Neural progenitor cell (in vitro differentiated cells): Measurements from ENCODE around the gene CAST. TPM values are rescaled to one million over a fixed set of nuclear protein-coding genes. Genes with fewer than 3 reads are reported as not detected.

Source experiments
- DNase-seq: peaks from one replicate; pipeline ENCODE4 v3.0.0-alpha.2; 2016; ENCODE audit warnings: low spot score
- H2AFZ ChIP-seq: fragments of 200-600 bp; sonication (generic); replicated peaks from 2 replicates; pipeline ENCODE4 v1.6.1; 2016; ENCODE audit warnings: antibody characterized with exemption
- H3F3A ChIP-seq: fragments of 200-600 bp; sonication (generic); 2 replicates; pipeline ENCODE4 v1.6.1; 2016; ENCODE audit warnings: antibody characterized with exemption, low read depth
- H3K27ac ChIP-seq: fragments of 200-600 bp; sonication (generic); 2 replicates; pipeline ENCODE4 v1.5.1; 2016; ENCODE audit warnings: mild to moderate bottlenecking
- H3K27me3 ChIP-seq: fragments of 200-600 bp; sonication (generic); 2 replicates; pipeline ENCODE4 v1.6.1; 2016; ENCODE audit warnings: mild to moderate bottlenecking, moderate library complexity
- H3K36me3 ChIP-seq: fragments of 200-600 bp; sonication (generic); 2 replicates; pipeline ENCODE4 v1.5.1; 2016
- H3K4me1 ChIP-seq: fragments of 200-600 bp; sonication (generic); 2 replicates; pipeline ENCODE4 v1.6.1; 2016; ENCODE audit warnings: mixed run types
- H3K4me2 ChIP-seq: fragments of 200-600 bp; sonication (generic); 2 replicates; pipeline ENCODE4 v1.6.1; 2016
- H3K4me3 ChIP-seq: fragments of 200-600 bp; sonication (generic); 2 replicates; pipeline ENCODE4 v1.5.1; 2016
- H3K79me2 ChIP-seq: fragments of 200-600 bp; sonication (generic); 2 replicates; pipeline ENCODE4 v1.6.1; 2016; ENCODE audit warnings: low read depth
- H3K9ac ChIP-seq: fragments of 200-600 bp; sonication (generic); 2 replicates; pipeline ENCODE4 v1.6.1; 2016
- H3K9me3 ChIP-seq: fragments of 200-600 bp; sonication (generic); 2 replicates; pipeline ENCODE4 v1.5.1; 2016; ENCODE audit warnings: low read depth
- H4K20me1 ChIP-seq: fragments of 200-600 bp; sonication (generic); 2 replicates; pipeline ENCODE4 v1.6.1; 2016; ENCODE audit warnings: low read depth
- H3K27ac Mint-ChIP-seq: 3 replicates; pipeline ENCODE4 v1.8.0; 2021; ENCODE audit warnings: mixed read lengths
- H3K27me3 Mint-ChIP-seq: 2 replicates; pipeline ENCODE4 v1.8.0; 2022; ENCODE audit warnings: low read depth, mild to moderate bottlenecking, inconsistent platforms, moderate library complexity, mixed read lengths; ENCODE audit not compliant: insufficient read depth
- H3K36me3 Mint-ChIP-seq: 3 replicates; pipeline ENCODE4 v1.8.0; 2021; ENCODE audit warnings: mixed read lengths
- H3K4me1 Mint-ChIP-seq: 3 replicates; pipeline ENCODE4 v1.8.0; 2021; ENCODE audit warnings: mixed read lengths
- H3K4me3 Mint-ChIP-seq: 3 replicates; pipeline ENCODE4 v1.8.0; 2021; ENCODE audit warnings: mild to moderate bottlenecking, moderate library complexity, mixed read lengths
- H3K9me3 Mint-ChIP-seq: 3 replicates; pipeline ENCODE4 v1.8.0; 2020; ENCODE audit warnings: mixed read lengths
- CTCF ChIP-seq: fragments of 200-600 bp; sonication (generic); IDR thresholded peaks from 2 replicates; pipeline ENCODE4 v1.5.1; 2017; ENCODE audit warnings: antibody characterized with exemption, mild to moderate bottlenecking
- EZH2 ChIP-seq: fragments of 200-600 bp; sonication (generic); IDR thresholded peaks from 2 replicates; pipeline ENCODE4 v1.6.1; 2017; ENCODE audit warnings: antibody characterized with exemption, mild to moderate bottlenecking, moderate library complexity
- EZH2phosphoT487 ChIP-seq: fragments of 200-600 bp; sonication (generic); IDR thresholded peaks from 2 replicates; pipeline ENCODE4 v1.6.1; 2017; ENCODE audit warnings: antibody characterized with exemption
- total RNA-seq: library from RNA; depleted of rRNA; stranded (reverse); fragments of >200 nt; gene quantifications from 2 replicates; pipeline ENCODE4 v1.2.3, GENCODE V29; 2015; ENCODE audit warnings: low replicate concordance

CAST gene
- total RNA-seq, 1 donor from 2014 or later, result 64.6 TPM

- H4K20me1 ChIP-seq, result no peaks in the 10 kb centered on the region
- TF ChIP-seq CTCF (no peak), EZH2 (no peak), EZH2phosphoT487 (no peak)
- Mint-ChIP-seq H3K27me3 (peaks cover 8% of the 10 kb centered on the region), H3K27ac (no peak overlapping the region), H3K36me3 (no peaks in the 10 kb centered on the region), H3K9me3 (no peaks in the 10 kb centered on the region), H3K4me3 (no peak overlapping the region), H3K4me1 (peaks cover 7% of the 10 kb centered on the region)
- no peak overlapping the region for H3K4me3 ChIP-seq
- H3K36me3 ChIP-seq, result no peaks in the 10 kb centered on the region
- no peak overlapping the region for H3K4me2 ChIP-seq
- no peaks in the 10 kb centered on the region for H3K9me3 ChIP-seq
- no peak for DNase-seq
- peaks cover 12% of the 10 kb centered on the region for H3F3A ChIP-seq
- H2AFZ ChIP-seq, result no peak overlapping the region
- H3K27ac ChIP-seq, result no peak overlapping the region
- H3K27me3 ChIP-seq, result peaks cover 20% of the 10 kb centered on the region
- no peak overlapping the region for H3K9ac ChIP-seq
- H3K4me1 ChIP-seq, result peaks cover 8% of the 10 kb centered on the region
- H3K79me2 ChIP-seq, result no peaks in the 10 kb centered on the region
These were observed 5.1 kb upstream of the CAST start for GRCh38 chr5:96657068-96657467.

GRCh38 chr5:96658272-96658671 is 3.9 kb upstream of the CAST start:
- H3K27me3 ChIP-seq, result peaks cover 21% of the 10 kb centered on the region
- Mint-ChIP-seq H3K36me3 (no peaks in the 10 kb centered on the region), H3K9me3 (no peaks in the 10 kb centered on the region), H3K27ac (no peak overlapping the region), H3K4me3 (no peak overlapping the region), H3K4me1 (peaks cover 9% of the 10 kb centered on the region), H3K27me3 (peaks cover 8% of the 10 kb centered on the region)
- no peak overlapping the region for H3K27ac ChIP-seq
- no peaks in the 10 kb centered on the region for H3K36me3 ChIP-seq
- H3K9ac ChIP-seq, result no peak overlapping the region
- H3K4me1 ChIP-seq, result peaks cover 8% of the 10 kb centered on the region
- H3K79me2 ChIP-seq, result no peaks in the 10 kb centered on the region
- H3K4me2 ChIP-seq, result no peak overlapping the region
- peaks cover 16% of the 10 kb centered on the region for H3F3A ChIP-seq
- no peaks in the 10 kb centered on the region for H3K9me3 ChIP-seq
- H3K4me3 ChIP-seq, result no peak overlapping the region
- peak; percentile 51 for DNase-seq
- TF ChIP-seq EZH2phosphoT487 (no peak), EZH2 (no peak), CTCF (no peak)
- H2AFZ ChIP-seq, result no peak overlapping the region
- peaks cover 3% of the 10 kb centered on the region for H4K20me1 ChIP-seq

DNA sequence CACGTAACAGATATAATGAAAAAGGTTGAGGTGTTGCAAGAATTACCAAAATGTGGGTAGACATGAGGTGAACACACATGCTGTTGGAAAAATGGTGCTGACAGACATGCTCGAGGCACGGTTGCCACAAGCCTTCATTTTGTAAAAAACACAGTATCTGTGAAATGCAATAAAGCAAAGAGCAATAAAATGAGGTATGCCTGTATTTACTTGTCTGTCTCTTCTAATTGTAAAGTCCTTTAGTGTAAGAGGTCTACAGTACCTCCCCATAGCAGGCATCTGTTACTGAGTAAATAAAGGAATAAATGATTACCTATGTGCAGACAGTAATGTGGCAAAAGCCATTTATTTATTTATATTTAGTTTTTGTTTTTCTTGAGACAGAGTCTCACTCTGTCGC is 3.0 kb upstream of the CAST start:
- Histone ChIP-seq H3K9me3 (no peaks in the 10 kb centered on the region), H3K4me1 (peaks cover 8% of the 10 kb centered on the region), H4K20me1 (peaks cover 9% of the 10 kb centered on the region), H3K27me3 (peaks cover 30% of the 10 kb centered on the region), H3K36me3 (no peaks in the 10 kb centered on the region), H3K4me2 (no peak overlapping the region), H3F3A (peaks cover 24% of the 10 kb centered on the region), H3K9ac (no peak overlapping the region), H3K4me3 (no peak overlapping the region), H3K79me2 (peaks cover 7% of the 10 kb centered on the region), H2AFZ (no peak overlapping the region), H3K27ac (no peak overlapping the region)
- no peak for TF ChIP-seq CTCF
- TF ChIP-seq EZH2phosphoT487, result no peak
- TF ChIP-seq EZH2, result no peak
- H3K27me3 Mint-ChIP-seq, result peaks cover 8% of the 10 kb centered on the region
- peaks cover 12% of the 10 kb centered on the region for H3K4me1 Mint-ChIP-seq
- H3K27ac Mint-ChIP-seq, result no peak overlapping the region
- H3K4me3 Mint-ChIP-seq, result no peak overlapping the region
- H3K9me3 Mint-ChIP-seq, result no peaks in the 10 kb centered on the region
- no peaks in the 10 kb centered on the region for H3K36me3 Mint-ChIP-seq
- no peak for DNase-seq
